C1 segment of cervical spinal cord (tissue), 14 donors: ENCODE measurements around the gene ACTR6.
"Not testable (repeated sequence)": the region's sequence is repeated elsewhere in the genome, so short reads cannot be mapped to it uniquely, and the experiment has no call there.

Experiments
- DNase-seq, 14 donors: peaks; one replicate each; lab custom pipeline; 2025; lab: John Stamatoyannopoulos, UW

ACTR6 gene

GRCh38 chr12:100184549-100185145 lies 16.0 kb upstream of the ACTR6 start:
- DNase-seq = no peak

- DNase-seq = peak in 7 of 14 donors; percentile 7 to 49 (median 25)
These were observed 15.2 kb upstream of the ACTR6 start for GRCh38 chr12:100185361-100185894.

- DNase-seq = no peak
These were observed 14.5 kb upstream of the ACTR6 start for GRCh38 chr12:100186071-100186470.

GRCh38 chr12:100187068-100187467 lies 13.5 kb upstream of the ACTR6 start:
- no peak for DNase-seq

- DNase-seq = no peak
These were observed 12.6 kb upstream of the ACTR6 start for GRCh38 chr12:100187857-100188519.

GRCh38 chr12:100188888-100189635 lies 11.6 kb upstream of the ACTR6 start:
- not testable (repeated sequence) for DNase-seq

GRCh38 chr12:100189636-100190394 lies 10.8 kb upstream of the ACTR6 start:
- no peak for DNase-seq

GRCh38 chr12:100193085-100193484 lies 7.5 kb upstream of the ACTR6 start:
- no peak for DNase-seq

GRCh38 chr12:100197486-100197885 lies 3.1 kb upstream of the ACTR6 start:
- no peak for DNase-seq

- DNase-seq = no peak
These were observed 1.6 kb upstream of the ACTR6 start for GRCh38 chr12:100199023-100199346.

GRCh38 chr12:100199347-100200149 lies 1.1 kb upstream of the ACTR6 start:
- peak in 10 of 14 donors; percentile 9 to 53 (median 31) for DNase-seq

- DNase-seq = no peak
These were observed 1.2 kb downstream of the ACTR6 start for GRCh38 chr12:100201604-100202423.

GRCh38 chr12:100207311-100207710 lies 6.7 kb downstream of the ACTR6 start:
- no peak for DNase-seq

GRCh38 chr12:100208834-100209233 lies 8.2 kb downstream of the ACTR6 start:
- no peak for DNase-seq

GRCh38 chr12:100211698-100212097 lies 11.1 kb downstream of the ACTR6 start:
- DNase-seq = no peak

GRCh38 chr12:100213016-100213891 lies 12.6 kb downstream of the ACTR6 start:
- DNase-seq = no peak

GRCh38 chr12:100214518-100214917 lies 13.9 kb downstream of the ACTR6 start:
- DNase-seq = no peak

- no peak for DNase-seq
These were observed 14.6 kb downstream of the ACTR6 start for GRCh38 chr12:100215209-100215608.

GRCh38 chr12:100216337-100216736 lies 15.7 kb downstream of the ACTR6 start:
- DNase-seq = no peak
